GM12864 (cell line): ENCODE data around the gene PCSK6.
"Not testable (repeated sequence)": the region's sequence is repeated elsewhere in the genome, so short reads cannot be mapped to it uniquely, and the experiment has no call there.

Experiments used
- DNase-seq: peaks from one replicate; pipeline ENCODE4 v3.0.0-alpha.2; 2011; ENCODE audit warnings: low read depth
- H3K4me3 ChIP-seq: 2 replicates; pipeline ENCODE4 v1.5.1; 2011; ENCODE audit warnings: mild to moderate bottlenecking, low read depth, low read length, control low read depth
- TF ChIP-seq, protein P1 (sequence below): IDR thresholded peaks from 2 replicates; pipeline ENCODE4 v1.5.1; 2011; ENCODE audit warnings: low read depth, mild to moderate bottlenecking, moderate library complexity, low read length, control low read depth, inconsistent platforms; ENCODE audit errors: missing control alignments

Gene PCSK6

DNA sequence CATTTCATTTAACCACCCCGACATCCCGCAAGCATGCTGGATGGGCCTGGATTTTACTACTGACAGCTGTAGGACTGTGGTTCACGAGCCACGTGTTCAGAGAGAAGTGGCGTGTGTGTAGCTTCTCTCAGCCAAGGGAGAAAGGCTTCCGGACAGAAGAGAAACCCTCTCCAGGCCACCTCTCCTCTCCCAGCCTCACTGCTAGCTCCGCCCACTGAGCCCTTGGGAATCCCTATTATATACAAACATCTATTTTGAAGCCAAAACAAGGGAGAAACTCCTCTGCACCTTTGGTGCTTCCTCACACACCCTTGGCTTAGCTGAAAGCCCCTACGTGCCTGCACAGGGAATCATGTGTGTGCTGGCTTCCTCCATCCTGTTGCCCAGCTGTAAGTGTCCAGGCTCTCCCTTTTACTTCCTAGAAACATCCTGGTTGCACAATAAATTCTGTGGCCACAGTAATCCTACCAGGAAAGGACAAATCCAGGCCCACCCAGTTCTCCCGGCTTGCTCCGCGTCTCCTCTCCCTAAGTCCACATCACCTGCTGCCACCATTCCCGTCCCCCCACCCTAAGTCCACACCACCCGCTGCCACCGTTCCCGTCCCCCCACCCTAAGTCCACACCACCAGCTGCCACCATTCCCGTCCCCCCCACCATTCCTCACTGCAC, 30.5 kb downstream of the PCSK6 start:
- TF ChIP-seq, protein P1, sequence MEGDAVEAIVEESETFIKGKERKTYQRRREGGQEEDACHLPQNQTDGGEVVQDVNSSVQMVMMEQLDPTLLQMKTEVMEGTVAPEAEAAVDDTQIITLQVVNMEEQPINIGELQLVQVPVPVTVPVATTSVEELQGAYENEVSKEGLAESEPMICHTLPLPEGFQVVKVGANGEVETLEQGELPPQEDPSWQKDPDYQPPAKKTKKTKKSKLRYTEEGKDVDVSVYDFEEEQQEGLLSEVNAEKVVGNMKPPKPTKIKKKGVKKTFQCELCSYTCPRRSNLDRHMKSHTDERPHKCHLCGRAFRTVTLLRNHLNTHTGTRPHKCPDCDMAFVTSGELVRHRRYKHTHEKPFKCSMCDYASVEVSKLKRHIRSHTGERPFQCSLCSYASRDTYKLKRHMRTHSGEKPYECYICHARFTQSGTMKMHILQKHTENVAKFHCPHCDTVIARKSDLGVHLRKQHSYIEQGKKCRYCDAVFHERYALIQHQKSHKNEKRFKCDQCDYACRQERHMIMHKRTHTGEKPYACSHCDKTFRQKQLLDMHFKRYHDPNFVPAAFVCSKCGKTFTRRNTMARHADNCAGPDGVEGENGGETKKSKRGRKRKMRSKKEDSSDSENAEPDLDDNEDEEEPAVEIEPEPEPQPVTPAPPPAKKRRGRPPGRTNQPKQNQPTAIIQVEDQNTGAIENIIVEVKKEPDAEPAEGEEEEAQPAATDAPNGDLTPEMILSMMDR, result no peak
- H3K4me3 ChIP-seq, result no peak overlapping the region
- DNase-seq, result no peak

DNA sequence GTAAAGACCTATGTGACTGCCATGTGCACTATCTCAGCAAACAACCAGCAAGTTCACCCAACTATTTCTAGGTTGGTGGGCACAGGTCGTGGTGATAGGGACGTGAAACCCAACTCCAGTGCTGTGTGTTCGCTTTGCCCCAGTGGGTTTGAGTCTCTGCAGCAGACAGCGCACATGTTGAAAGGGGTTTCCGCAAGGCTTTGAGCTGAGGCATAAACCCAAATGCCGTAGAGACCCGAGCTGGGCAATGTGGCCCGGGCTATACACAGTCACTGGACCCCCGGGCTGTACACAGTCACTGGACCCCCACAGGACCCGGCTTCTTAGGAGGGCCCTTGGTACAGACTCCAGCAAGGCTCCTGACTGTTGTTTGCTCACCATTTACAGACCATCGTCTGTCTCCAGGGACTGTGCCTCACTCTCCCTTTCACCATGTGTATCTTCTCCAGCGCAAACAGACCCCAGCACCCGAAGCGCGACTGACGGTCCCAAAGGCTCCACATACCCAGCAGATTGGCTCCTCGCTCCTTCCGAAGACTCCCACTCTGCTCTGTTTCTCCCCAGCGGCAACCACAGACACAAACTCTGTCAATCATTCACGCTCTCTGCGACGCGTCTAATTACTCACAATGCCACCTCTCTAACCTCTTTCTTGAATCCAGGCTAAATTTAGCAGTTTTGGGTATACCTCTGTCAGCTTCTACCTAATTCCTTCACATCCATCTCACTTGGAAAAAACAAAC, 31.2 kb downstream of the PCSK6 start:
- TF ChIP-seq, protein P1, result no peak

GRCh38 chr15:101457696-101458095, 31.8 kb downstream of the PCSK6 start:
- TF ChIP-seq, protein P1, result no peak
- no peak overlapping the region for H3K4me3 ChIP-seq
- no peak for DNase-seq

More for the DNA sequence above, 31.2 kb downstream of the PCSK6 start:
- H3K4me3 ChIP-seq, result no peak overlapping the region
- no peak for DNase-seq

DNA sequence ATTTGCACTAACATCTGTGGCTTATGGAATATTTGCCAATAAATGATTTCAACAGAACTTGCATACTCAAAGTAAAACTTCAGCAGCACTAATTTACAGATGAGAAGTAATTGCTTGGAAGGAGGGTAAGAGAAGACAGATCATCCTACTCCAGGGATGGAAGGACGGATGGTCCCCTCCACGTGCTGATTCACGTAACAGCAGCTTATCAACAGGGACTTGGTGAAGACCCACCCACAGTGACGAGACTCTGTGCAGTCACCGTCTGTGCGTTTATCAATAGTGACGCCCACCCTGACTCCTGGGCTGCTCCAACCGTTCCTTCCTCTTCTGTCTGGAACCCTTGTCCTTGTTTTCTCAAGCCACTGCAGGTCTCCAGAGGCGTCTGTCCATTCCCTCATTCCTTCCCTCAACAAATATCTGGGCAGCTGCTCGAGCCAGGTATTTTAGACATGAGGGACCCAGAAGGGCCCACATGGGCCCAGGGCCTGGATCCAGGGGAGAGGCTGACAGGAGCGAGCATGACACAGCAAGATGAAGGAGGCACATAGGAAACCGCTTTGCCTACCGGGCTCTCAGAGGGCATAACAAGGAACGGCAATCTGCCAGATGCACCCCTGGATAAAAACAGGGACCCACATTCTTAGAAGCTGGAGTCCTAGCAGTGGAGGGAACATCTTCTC, 33.3 kb downstream of the PCSK6 start:
- TF ChIP-seq, protein P1, result no peak
- no peak for DNase-seq
- no peak overlapping the region for H3K4me3 ChIP-seq

DNA sequence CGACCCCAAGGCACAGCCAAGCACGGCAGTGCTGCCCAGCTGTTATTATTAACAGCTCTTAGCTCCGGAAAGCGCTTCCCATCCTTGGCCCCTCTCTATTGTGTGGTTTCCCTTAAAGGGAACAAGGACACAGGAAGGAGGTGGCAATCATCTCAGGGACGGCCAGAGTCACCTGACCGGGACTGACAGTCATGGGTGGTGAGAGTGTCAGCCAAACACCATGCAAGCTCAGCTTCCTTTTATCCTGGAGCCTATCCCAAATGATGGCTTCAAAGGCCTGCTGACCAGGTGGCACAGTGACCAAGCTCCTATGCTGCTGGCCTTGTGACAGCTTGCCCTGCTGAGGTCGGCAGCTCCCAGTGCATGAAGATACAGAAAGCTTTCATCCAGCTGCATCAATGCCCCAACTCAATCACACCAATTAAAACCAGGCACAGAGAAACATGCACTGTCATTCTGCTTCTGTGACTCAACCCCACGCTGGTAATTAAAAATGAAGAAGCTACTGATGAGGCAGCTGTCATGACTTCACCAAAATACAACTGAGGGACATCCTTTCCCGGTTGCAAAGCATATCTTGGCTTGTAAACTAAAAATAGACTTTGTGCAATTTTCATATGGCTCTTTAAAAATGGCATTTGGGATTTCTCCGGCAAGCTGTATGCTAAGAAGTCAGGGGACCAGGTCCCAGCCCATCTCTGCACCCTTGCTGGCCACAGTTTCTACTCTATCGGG, 34.0 kb downstream of the PCSK6 start:
- TF ChIP-seq, protein P1, result no peak
- no peak for DNase-seq
- no peak overlapping the region for H3K4me3 ChIP-seq

GRCh38 chr15:101454781-101455180, 34.7 kb downstream of the PCSK6 start:
- H3K4me3 ChIP-seq, DNase-seq: not testable (repeated sequence)

DNA sequence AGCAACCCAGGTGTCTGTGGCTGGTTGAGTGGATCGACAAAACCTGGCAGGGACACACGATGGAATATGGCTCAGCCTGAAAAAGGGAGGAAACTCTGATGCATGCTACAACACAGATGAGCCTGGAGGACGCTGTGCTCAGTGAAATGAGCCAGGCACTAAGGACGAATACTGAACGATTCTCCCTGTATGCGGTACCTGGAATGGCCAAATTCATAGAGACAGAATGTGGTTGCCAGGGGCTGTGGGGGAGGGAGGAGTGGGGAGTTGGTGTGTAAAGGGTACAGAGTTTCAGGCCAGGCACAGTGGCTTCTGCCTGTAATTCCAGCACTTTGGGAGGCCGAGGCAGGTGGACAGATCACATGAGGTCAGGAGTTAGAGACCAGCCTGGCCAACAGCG, 35.1 kb downstream of the PCSK6 start:
- DNase-seq, result no peak
- no peak overlapping the region for H3K4me3 ChIP-seq
- TF ChIP-seq, protein P1, result no peak
